GM12864 (cell line): Measurements from ENCODE around the gene SSX2IP.

Source experiments
- DNase-seq: peaks from one replicate; pipeline ENCODE4 v3.0.0-alpha.2; 2011; ENCODE audit warnings: low read depth
- H3K4me3 ChIP-seq: 2 replicates; pipeline ENCODE4 v1.5.1; 2011; ENCODE audit warnings: mild to moderate bottlenecking, low read depth, low read length, control low read depth
- TF ChIP-seq, protein P1 (sequence below): IDR thresholded peaks from 2 replicates; pipeline ENCODE4 v1.5.1; 2011; ENCODE audit warnings: low read depth, mild to moderate bottlenecking, moderate library complexity, low read length, control low read depth, inconsistent platforms; ENCODE audit errors: missing control alignments

The SSX2IP gene

GRCh38 chr1:84611091-84611490 lies 79.2 kb downstream of the SSX2IP start:
- H3K4me3 ChIP-seq, result no peak overlapping the region
- TF ChIP-seq, protein P1, sequence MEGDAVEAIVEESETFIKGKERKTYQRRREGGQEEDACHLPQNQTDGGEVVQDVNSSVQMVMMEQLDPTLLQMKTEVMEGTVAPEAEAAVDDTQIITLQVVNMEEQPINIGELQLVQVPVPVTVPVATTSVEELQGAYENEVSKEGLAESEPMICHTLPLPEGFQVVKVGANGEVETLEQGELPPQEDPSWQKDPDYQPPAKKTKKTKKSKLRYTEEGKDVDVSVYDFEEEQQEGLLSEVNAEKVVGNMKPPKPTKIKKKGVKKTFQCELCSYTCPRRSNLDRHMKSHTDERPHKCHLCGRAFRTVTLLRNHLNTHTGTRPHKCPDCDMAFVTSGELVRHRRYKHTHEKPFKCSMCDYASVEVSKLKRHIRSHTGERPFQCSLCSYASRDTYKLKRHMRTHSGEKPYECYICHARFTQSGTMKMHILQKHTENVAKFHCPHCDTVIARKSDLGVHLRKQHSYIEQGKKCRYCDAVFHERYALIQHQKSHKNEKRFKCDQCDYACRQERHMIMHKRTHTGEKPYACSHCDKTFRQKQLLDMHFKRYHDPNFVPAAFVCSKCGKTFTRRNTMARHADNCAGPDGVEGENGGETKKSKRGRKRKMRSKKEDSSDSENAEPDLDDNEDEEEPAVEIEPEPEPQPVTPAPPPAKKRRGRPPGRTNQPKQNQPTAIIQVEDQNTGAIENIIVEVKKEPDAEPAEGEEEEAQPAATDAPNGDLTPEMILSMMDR, result no peak
- no peak for DNase-seq

DNA sequence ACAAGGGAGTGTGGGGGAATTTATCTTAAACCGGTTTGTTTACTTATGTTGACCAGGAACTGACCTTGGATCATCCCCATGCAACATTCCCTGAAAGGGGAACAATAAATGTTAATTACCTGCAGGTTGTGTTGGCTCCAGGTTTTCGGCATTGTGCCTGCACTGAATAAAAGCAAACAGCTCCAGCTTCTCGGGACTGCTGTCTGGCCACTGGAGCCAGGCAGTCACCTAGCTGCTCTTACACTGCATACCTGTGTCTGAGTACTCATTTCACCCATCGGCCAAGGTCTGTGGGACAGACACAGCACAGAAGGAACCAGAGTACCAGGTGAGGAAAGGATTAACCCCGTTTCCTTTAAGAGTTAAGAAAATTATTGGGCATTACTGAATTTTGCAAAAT lies 83.3 kb downstream of the SSX2IP start:
- TF ChIP-seq, protein P1, result no peak
- no peak overlapping the region for H3K4me3 ChIP-seq
- no peak for DNase-seq

DNA sequence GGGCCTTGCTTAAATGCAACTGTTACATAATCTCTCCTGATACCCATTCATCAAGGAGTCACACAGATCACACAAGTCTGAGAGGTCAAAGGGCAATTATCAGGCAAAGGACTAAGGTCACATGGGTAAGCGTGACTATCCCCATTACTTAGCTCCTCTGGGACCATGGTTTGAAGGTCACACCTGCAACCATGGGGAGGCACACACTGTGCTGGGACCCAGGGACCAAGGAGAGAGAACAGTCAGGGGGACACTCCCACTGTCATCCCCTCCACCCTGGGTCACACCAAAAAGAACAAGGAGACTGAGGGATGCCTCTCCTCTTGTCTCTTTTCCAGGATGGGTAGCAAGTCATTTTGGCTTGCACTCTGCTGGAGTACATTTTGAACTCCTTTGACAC lies 85.1 kb downstream of the SSX2IP start:
- DNase-seq, result no peak
- no peak overlapping the region for H3K4me3 ChIP-seq
- TF ChIP-seq, protein P1, result no peak

- DNase-seq, result no peak
- H3K4me3 ChIP-seq, result no peak overlapping the region
- TF ChIP-seq, protein P1, result no peak
These were observed 86.1 kb downstream of the SSX2IP start for GRCh38 chr1:84603941-84604830.

DNA sequence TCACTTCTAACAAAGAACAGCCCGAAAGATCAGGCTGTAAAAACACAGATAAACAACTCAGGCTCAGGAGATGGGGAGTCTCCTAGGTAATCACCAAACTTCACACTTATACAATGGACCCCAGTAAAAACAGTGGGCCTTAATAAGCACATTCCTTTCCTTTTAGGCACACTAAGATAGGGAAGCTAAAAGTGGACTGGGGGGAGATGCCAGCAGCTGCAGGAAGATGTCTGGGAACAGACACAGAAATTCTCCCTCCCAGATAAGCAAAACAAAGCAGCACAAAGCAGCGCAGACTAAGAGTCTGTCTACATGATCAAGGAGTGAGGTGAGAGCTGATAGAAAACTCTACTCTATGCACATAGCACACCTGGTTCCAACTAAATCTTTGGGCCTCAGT lies 87.0 kb downstream of the SSX2IP start:
- DNase-seq, result no peak
- TF ChIP-seq, protein P1, result no peak
- H3K4me3 ChIP-seq, result no peak overlapping the region

- no peak for DNase-seq
- H3K4me3 ChIP-seq, result no peak overlapping the region
- TF ChIP-seq, protein P1, result no peak
These were observed 89.5 kb downstream of the SSX2IP start for GRCh38 chr1:84600796-84601195.
